Fibroblast of lung (primary cell): Measurements from ENCODE around the gene GOLGA1. TPM values are rescaled to one million over a fixed set of nuclear protein-coding genes. Genes with fewer than 3 reads are reported as not detected.

ENCODE experiments used
- DNase-seq, 2 donors: peaks; one replicate each; pipeline versions ENCODE4 v3.0.0 to v3.0.0-alpha.2; 2010; ENCODE audit warnings: low read depth in 2 of 2
- H2AFZ ChIP-seq: 2 replicates; pipeline ENCODE4 v1.5.1; 2012; ENCODE audit warnings: low read length, control low read depth, inconsistent platforms
- H3K27ac ChIP-seq: 2 replicates; pipeline ENCODE4 v1.5.1; 2011; ENCODE audit warnings: low read length, control low read depth; ENCODE audit not compliant: insufficient read depth
- H3K27me3 ChIP-seq: 2 replicates; pipeline ENCODE4 v1.5.1; 2011; ENCODE audit warnings: mild to moderate bottlenecking, low read length; ENCODE audit not compliant: control insufficient read depth, insufficient read depth
- H3K36me3 ChIP-seq: 2 replicates; pipeline ENCODE4 v1.5.1; 2011; ENCODE audit warnings: low read length; ENCODE audit not compliant: control insufficient read depth, insufficient read depth
- H3K4me1 ChIP-seq: 2 replicates; pipeline ENCODE4 v1.5.1; 2011; ENCODE audit warnings: low read length; ENCODE audit not compliant: control insufficient read depth, insufficient read depth; ENCODE audit errors: extremely low read depth
- H3K4me2 ChIP-seq: 2 replicates; pipeline ENCODE4 v1.5.1; 2011; ENCODE audit warnings: low read length, control low read depth; ENCODE audit not compliant: insufficient read depth; ENCODE audit errors: extremely low read depth
- H3K4me3 ChIP-seq, 4 experiments: fragments of 200-600 bp in 1 of 4; sonication (generic) in 1 of 4; replicated peaks in 1 of 4; 2 replicates each; pipeline ENCODE4 v1.5.1; 2011 to 2016; ENCODE audit warnings: low read length in 4 of 4, low read depth in 3 of 4, mild to moderate bottlenecking in 3 of 4, control low read depth in 2 of 4, inconsistent platforms in 1 of 4, mixed read lengths in 1 of 4; ENCODE audit not compliant: insufficient read depth in 1 of 4; ENCODE audit errors: control extremely low read depth in 1 of 4
- H3K79me2 ChIP-seq: 2 replicates; pipeline ENCODE4 v1.5.1; 2012; ENCODE audit warnings: mild to moderate bottlenecking, low read length, inconsistent platforms; ENCODE audit not compliant: control insufficient read depth, insufficient read depth
- H3K9ac ChIP-seq: 2 replicates; pipeline ENCODE4 v1.5.1; 2011; ENCODE audit warnings: mild to moderate bottlenecking, low read length, control low read depth; ENCODE audit not compliant: insufficient read depth
- H3K9me3 ChIP-seq: 2 replicates; pipeline ENCODE4 v1.5.1; 2012; ENCODE audit warnings: low read depth, low read length; ENCODE audit not compliant: control insufficient read depth, insufficient read depth
- H4K20me1 ChIP-seq: 2 replicates; pipeline ENCODE4 v1.5.1; 2011; ENCODE audit warnings: low read length; ENCODE audit not compliant: control insufficient read depth, insufficient read depth; ENCODE audit errors: extremely low read depth
- CTCF ChIP-seq, 2 donors: IDR thresholded peaks in 1 of 2; conservative IDR thresholded peaks in 1 of 2; 1 replicate in 1 of 2; 2 replicates in 1 of 2; pipeline ENCODE4 v1.5.1; 2011 to 2012; ENCODE audit warnings: low read length in 2 of 2, control low read depth in 1 of 2, inconsistent platforms in 1 of 2, low read depth in 1 of 2, mild to moderate bottlenecking in 1 of 2
- EZH2 ChIP-seq: IDR thresholded peaks from 2 replicates; pipeline ENCODE4 v1.5.1; 2012; ENCODE audit warnings: low read length, control low read depth, mild to moderate bottlenecking; ENCODE audit errors: missing control alignments
- polyA plus RNA-seq, 2 donors: library from polyadenylated mRNA; depleted of rRNA in 1 of 2; stranded (reverse) in 1 of 2; unstranded in 1 of 2; fragments of >200 nt; gene quantifications; 2 replicates each; pipeline ENCODE4 v1.2.1, GENCODE V29; 2011 to 2012; ENCODE audit warnings: missing spikeins in 1 of 2
- total RNA-seq: library from RNA; depleted of rRNA; stranded (reverse); fragments of >200 nt; gene quantifications from 2 replicates; pipeline ENCODE4 v1.2.1, GENCODE V29; 2014

GOLGA1 gene
- total and polyA plus RNA-seq, 2 donors (not counting 1 experiment from before 2014, with no cell fraction given): 12.0 to 15.9 TPM

DNA sequence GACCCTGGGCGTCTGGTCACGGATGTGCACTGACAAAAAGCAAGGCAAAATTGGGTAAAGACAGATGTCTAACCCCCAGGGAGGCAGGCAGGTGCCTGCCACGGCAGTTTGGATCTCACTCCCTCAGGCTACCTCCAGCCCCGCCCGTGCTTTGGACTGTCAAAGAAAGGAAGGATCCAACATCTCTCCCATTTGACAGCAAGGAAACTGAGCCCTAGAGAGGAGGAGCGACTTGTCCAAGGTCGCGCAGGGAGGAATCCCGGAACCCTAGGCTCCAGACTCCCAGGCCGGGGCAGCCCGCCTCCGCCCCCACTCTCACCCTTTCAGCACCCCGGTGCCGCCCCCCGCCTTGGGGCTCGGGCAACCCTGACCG is 376 bp downstream of the GOLGA1 start:
- Histone ChIP-seq H2AFZ (peak overlapping the region; percentile 72), H3K36me3 (no peaks in the 10 kb centered on the region), H3K9me3 (no peaks in the 10 kb centered on the region), H3K79me2 (peaks cover 2% of the 10 kb centered on the region), H3K4me3 (peak overlapping the region; percentile 72 to 98 (median 86)), H3K27me3 (no peaks in the 10 kb centered on the region), H3K4me1 (peaks cover 7% of the 10 kb centered on the region), H3K27ac (peak overlapping the region; percentile 98), H3K4me2 (peak overlapping the region; percentile 69), H4K20me1 (no peaks in the 10 kb centered on the region), H3K9ac (peak overlapping the region; percentile 93)
- DNase-seq: no peak
- TF ChIP-seq CTCF (conservative IDR thresholded peaks at IDR 0.05 in 1 of 2, IDR thresholded peaks at IDR 0.05 in 1 of 2; ENCODE audit: low read depth in 1 of 2, low read length in 2 of 2) (no peak), EZH2 (no peak)

GRCh38 chr9:124939944-124940343 is 939 bp downstream of the GOLGA1 start:
- Histone ChIP-seq H3K36me3 (no peaks in the 10 kb centered on the region), H3K27ac (peak overlapping the region; percentile 98), H3K27me3 (no peaks in the 10 kb centered on the region), H3K4me1 (peaks cover 7% of the 10 kb centered on the region), H3K9me3 (no peaks in the 10 kb centered on the region), H4K20me1 (no peaks in the 10 kb centered on the region), H3K79me2 (peaks cover 2% of the 10 kb centered on the region), H2AFZ (no peak overlapping the region), H3K9ac (peak overlapping the region; percentile 93), H3K4me3 (peak overlapping the region; percentile 72 to 98 (median 86)), H3K4me2 (peak overlapping the region; percentile 69)
- no peak for DNase-seq
- TF ChIP-seq CTCF (conservative IDR thresholded peaks at IDR 0.05 in 1 of 2, IDR thresholded peaks at IDR 0.05 in 1 of 2; ENCODE audit: low read depth in 1 of 2, low read length in 2 of 2): no peak
- TF ChIP-seq EZH2: no peak

DNA sequence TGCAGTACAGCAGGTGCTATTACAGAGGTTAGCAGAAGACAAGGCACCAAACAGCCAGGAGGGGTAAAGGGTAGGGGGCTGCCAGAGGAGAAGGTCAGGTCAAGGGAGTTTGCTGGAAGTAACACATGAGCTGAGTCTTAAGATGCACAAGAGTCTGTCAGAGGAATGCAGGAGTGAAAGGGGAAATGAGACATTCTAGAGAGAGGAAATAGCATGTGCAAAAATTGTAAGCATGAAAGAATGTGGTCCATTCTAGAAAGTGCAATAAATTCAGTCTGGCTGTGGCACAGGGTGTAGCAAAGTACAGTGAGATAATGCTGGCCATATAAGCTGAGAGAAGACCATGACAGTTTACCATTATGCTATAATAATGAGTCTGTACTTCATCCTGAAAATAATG is 6.6 kb downstream of the GOLGA1 start:
- H4K20me1 ChIP-seq: no peaks in the 10 kb centered on the region
- no peaks in the 10 kb centered on the region for H3K27me3 ChIP-seq
- H3K4me2 ChIP-seq: no peak overlapping the region
- no peak overlapping the region for H2AFZ ChIP-seq
- H3K36me3 ChIP-seq: peaks cover 2% of the 10 kb centered on the region
- H3K9me3 ChIP-seq: no peaks in the 10 kb centered on the region
- H3K4me3 ChIP-seq: no peak overlapping the region
- no peak overlapping the region for H3K9ac ChIP-seq
- peak in 1 of 2 donors; percentile 38 for DNase-seq
- H3K79me2 ChIP-seq: no peaks in the 10 kb centered on the region
- no peak for TF ChIP-seq EZH2
- no peak for TF ChIP-seq CTCF (conservative IDR thresholded peaks at IDR 0.05 in 1 of 2, IDR thresholded peaks at IDR 0.05 in 1 of 2; ENCODE audit: low read depth in 1 of 2, low read length in 2 of 2)
- no peak overlapping the region for H3K27ac ChIP-seq
- H3K4me1 ChIP-seq: no peaks in the 10 kb centered on the region
